GDM1 (cell line): ENCODE data around the gene UBE4B.
"Not testable (repeated sequence)": the region's sequence is repeated elsewhere in the genome, so short reads cannot be mapped to it uniquely, and the experiment has no call there.

Experiments used
- DNase-seq: peaks from one replicate; lab custom pipeline; 2025; lab: John Stamatoyannopoulos, UW

UBE4B gene

DNA sequence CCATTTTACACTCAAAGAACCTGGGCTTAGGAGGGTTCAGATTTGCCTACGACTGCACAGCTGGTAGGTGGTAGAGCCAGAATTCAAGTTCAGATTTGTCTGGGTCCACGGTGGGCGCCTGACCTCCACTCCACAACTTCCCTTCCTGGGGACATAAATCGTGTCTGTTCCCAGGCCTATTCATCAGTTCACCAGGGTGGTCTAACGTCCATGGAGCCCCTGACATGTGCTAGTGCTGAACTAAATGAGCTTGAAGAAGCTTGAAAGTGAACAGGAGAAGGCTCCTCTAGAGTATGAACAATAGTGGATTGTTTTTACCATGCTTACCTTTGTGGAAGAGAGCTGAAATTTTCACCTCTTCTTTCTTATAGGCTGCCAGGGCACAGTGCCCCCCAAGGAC is 145.1 kb downstream of the UBE4B start:
- DNase-seq = no peak

GRCh38 chr1:10178597-10179405 is 146.0 kb downstream of the UBE4B start:
- no peak for DNase-seq

GRCh38 chr1:10179406-10180091 is 146.8 kb downstream of the UBE4B start:
- no peak for DNase-seq

DNA sequence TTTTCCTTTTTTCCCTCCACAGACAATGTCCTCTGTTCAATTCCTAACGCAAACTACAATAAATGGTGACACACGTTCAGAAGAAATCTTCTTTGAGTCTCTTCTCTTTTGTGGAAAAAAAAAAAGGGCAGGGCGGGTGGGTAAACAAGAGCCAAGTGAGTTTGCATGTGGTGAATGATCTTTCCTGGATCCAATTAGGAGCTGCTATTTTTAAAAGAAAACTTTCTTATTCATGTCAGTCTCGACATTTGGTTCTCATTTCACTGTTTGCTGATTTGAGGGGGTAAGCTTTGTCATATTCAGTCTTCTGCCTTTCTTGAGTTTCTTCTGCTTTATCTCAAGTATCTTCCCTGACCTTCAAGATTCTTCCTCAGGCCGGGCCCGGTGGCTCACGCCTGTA is 148.4 kb downstream of the UBE4B start:
- no peak for DNase-seq

DNA sequence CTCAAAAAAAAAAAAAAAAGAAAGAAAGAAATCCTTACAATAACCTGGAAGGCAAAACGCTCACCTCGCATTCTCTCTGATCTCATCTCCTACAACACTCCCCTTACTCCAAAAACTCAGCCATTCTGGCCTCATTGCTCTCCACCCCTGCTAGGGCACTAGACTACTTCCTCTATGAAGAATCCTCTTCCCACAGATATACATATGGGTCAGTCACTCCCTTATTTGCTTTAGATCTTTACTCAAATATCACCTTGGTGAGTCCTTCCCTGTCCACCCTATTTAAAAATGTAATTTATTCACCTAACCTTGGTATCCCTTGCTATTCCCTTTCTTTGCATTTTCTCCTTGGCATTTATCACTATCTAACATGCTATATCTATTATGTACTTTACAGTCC is 153.0 kb downstream of the UBE4B start:
- DNase-seq = no peak

GRCh38 chr1:10186331-10187025 is 153.7 kb downstream of the UBE4B start:
- DNase-seq = no peak

- no peak for DNase-seq
These were observed 154.2 kb downstream of the UBE4B start for GRCh38 chr1:10187026-10187334.

GRCh38 chr1:10188133-10188650 is 155.4 kb downstream of the UBE4B start:
- DNase-seq = no peak

GRCh38 chr1:10189659-10190058 is 156.9 kb downstream of the UBE4B start:
- DNase-seq = no peak

DNA sequence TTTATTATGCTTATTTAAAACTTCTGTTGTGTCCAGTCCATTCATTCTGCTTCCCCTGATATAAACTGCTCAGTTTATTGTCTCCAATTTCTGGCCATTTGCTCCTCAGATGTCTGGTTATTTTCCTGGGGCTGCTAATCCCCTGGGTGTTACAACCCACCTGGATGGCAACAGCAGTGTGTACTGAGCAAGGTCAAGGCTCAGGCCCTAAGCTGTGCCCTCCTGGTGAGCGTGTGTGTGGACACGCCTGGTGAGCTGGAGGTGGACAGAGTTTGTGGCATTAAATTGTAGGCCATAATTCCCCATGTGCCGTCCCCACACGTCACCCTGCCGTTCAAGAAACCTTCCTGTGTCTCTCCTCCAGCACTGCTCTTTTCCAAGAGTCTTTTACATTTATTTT is 159.5 kb downstream of the UBE4B start:
- no peak for DNase-seq

- no peak for DNase-seq
These were observed 160.5 kb downstream of the UBE4B start for GRCh38 chr1:10193288-10193687.

DNA sequence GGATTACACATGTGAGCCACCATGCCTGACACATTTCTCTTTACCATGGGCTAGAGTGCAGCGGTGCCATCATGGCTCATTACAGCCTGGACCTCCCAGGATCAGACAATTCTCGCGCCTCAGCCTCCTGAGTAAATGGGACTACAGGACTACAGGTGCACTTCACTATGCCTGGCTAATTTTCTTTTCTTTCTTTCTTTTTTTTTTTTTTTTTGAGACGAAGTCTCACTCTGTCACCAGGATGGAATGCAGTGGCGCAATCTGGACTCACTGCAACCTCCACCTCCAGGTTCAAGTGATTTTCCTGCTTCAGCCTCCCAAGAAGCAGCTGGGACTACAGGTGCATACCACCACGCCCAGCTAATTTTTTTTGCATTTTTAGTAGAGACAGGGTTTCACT is 162.8 kb downstream of the UBE4B start:
- no peak for DNase-seq

GRCh38 chr1:10196976-10197375 is 164.2 kb downstream of the UBE4B start:
- no peak for DNase-seq

GRCh38 chr1:10200620-10201019 is 167.9 kb downstream of the UBE4B start:
- no peak for DNase-seq

DNA sequence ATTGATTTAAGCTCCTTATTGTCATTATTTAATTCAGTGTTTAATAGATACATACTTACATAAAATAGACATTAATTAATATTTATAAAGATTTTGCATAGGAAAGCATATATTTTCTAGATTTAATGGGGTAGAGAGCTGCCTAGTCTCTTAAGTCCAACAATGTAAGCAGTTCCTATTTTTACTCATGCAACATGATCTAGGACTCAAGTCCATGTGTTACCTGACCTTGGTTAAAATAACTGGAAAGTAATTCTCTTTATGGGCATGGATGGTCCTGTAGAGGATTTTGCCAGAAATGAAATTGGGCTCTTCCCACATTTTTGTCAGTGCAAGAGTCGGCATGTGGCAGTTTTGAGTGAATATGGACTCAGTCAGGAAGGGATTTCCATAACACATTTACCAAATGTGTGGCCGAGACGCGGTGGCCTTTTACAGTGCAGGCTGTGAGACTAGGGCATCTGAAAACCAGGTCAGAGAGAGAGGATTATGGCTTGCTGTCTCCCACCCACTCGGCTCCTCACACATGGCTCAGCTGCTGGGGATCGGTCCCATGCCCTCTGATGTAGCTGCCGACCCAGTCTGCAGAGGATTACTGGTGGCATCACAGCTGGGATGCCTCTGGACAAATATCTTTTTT is 171.4 kb downstream of the UBE4B start:
- DNase-seq = no peak

DNA sequence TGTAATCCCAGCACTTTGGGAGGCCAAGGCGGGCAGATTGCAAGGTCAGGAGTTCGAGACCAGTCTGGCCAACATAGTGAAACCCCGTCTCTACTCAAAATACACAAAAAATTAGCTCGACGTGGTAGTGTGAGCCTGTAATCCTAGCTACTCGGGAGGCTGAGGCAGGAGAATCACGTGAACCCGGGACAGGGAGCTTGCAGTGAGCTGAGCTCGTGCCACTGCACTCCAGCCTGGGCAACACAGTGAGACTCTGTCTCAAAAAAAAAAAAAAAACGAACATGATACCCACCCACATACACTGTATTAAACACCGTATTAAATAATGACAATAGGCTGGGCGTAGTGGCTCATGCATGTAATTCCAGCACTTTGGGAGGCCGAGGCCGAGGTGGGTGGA is 172.4 kb downstream of the UBE4B start:
- not testable (repeated sequence) for DNase-seq

GRCh38 chr1:10207810-10208209 is 175.1 kb downstream of the UBE4B start:
- DNase-seq = no peak

DNA sequence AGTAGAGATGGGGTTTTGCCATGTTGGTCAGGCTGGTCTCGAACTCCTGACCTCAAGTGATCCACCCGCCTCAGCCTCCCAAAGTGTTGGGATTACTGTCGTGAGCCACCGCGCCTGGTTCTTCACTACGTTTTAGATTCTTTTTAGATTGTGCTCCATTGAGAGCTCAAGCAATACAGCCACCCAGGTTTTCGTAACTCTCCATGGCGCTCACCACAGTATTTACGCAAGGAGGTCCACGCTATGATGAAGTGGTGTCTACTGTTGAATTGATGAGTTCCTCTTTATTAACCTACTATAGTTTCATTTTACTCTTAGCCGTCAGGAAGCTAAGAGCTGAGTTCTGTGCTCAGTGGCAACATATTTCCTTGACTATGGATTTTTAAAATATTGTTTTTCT is 175.8 kb downstream of the UBE4B start:
- DNase-seq = no peak

GRCh38 chr1:10209590-10209904 is 176.8 kb downstream of the UBE4B start:
- no peak for DNase-seq

DNA sequence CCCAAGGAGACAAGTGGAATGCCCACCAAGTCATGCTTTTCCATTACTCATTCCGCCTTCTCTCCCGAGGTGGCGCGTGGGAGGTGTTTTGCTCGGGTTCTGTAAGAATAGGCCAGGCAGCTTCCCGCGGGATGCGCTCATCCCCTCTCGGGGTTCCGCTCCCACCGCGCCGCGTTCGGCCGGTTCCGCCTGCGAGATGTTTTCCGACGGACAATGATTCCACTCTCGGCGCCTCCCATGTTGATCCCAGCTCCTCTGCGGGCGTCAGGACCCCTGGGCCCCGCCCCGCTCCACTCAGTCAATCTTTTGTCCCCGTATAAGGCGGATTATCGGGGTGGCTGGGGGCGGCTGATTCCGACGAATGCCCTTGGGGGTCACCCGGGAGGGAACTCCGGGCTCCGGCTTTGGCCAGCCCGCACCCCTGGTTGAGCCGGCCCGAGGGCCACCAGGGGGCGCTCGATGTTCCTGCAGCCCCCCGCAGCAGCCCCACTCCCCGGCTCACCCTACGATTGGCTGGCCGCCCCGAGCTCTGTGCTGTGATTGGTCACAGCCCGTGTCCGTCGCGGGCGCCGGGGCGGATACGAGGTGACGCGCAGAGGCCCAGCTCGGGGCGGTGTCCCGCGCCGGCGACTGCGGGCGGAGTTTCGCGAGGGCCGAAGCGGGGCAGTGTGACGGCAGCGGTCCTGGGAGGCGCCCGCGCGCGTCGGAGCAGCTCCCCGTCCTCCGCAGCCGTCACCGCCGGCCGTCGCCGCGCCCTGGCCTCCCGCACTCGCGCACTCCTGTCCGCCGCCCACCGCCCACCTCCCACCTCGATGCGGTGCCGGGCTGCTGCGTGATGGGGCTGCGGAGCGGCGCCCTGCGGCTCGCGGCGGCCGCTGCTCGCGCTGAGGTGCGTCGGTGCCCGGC is 177.4 kb downstream of the UBE4B start, which contains the start of gene KIF1B:
KIF1B (plus strand) TSS at position 666 of the 906 bp plus-strand sequence. CDS start 21,759 bp downstream, outside the sequence.
- peak; percentile 95 for DNase-seq
